ENCODE measurements around the gene SBNO2. TPM values are rescaled to one million over a fixed set of nuclear protein-coding genes. Genes with fewer than 3 reads are reported as not detected.
A peak's percentile ranks its signal among the peaks of the same experiment; 100 is the strongest.

Gene SBNO2
- total and polyA plus RNA-seq, 12 donors = 12.6 to 61.3 (median 16.1) TPM

DNA sequence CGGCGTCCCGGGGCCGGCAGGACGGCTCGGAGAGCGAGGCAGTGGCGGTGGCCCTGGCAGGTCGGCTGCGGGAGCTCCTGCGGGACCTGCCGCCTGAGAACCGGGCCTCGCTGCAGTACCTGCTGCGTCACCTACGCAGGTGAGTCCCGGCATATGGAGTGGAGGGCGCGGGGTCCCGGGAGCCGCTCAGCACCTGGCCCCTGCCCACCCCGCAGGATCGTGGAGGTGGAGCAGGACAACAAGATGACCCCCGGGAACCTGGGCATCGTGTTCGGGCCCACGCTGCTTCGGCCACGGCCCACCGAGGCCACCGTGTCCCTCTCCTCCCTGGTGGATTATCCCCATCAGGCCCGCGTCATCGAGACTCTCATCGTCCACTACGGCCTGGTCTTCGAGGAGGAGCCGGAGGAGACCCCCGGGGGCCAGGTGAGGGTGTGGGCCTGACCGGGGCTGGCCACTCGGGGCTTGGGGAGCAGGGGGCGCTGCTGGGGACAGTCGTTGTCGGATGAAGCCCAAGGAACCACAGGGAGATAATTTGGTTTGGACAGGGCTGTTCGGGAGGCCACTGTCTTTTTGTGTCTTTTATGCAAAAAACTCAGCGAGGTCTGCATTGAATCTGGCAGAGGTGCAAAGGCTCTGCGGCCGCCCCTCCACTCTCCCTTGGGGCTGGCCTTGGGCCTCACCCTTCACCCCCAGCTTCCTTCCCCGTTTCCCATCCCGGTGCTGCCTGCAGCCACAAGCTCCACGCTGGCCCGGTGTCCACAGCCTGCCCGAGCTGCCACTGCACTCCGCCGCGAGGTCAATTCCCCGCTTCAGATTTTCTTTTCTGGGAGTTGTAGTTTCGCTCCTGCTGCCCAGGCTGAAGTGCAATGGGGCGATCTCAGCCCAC, 90.9 kb downstream of the SBNO2 start:
- Histone ChIP-seq H3K27me3 (peaks cover 0 to 3% (median 0%) of the 10 kb centered on the region in 7 donors), H3K4me1 (peaks cover 0 to 48% (median 3%) of the 10 kb centered on the region in 9 donors), H3K4me3 (peak overlapping the region in 3 of 10 donors; percentile 12 to 28 (median 23)), H3K27ac (no peak overlapping the region), H3K36me3 (peaks cover 0 to 93% (median 0%) of the 10 kb centered on the region in 9 donors), H3K9me3 (no peaks in the 10 kb centered on the region)
- intact Hi-C loops (cut with DNase I) = loop anchor here in 1 of 10 donors (5.0 kb wide), 1 partner anchor 41 kb away; the partner anchor contains the start of gene ABCA7
- WGBS, 2 donors = 78 to 79% methylated on average over 59 of the region's 59 CpGs
- DNase-seq (peak in 1 of 2 donors; percentile 13), ATAC-seq (peak in 1 of 8 donors; percentile 6)
- TF ChIP-seq, protein P1, sequence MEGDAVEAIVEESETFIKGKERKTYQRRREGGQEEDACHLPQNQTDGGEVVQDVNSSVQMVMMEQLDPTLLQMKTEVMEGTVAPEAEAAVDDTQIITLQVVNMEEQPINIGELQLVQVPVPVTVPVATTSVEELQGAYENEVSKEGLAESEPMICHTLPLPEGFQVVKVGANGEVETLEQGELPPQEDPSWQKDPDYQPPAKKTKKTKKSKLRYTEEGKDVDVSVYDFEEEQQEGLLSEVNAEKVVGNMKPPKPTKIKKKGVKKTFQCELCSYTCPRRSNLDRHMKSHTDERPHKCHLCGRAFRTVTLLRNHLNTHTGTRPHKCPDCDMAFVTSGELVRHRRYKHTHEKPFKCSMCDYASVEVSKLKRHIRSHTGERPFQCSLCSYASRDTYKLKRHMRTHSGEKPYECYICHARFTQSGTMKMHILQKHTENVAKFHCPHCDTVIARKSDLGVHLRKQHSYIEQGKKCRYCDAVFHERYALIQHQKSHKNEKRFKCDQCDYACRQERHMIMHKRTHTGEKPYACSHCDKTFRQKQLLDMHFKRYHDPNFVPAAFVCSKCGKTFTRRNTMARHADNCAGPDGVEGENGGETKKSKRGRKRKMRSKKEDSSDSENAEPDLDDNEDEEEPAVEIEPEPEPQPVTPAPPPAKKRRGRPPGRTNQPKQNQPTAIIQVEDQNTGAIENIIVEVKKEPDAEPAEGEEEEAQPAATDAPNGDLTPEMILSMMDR (IDR thresholded peaks at IDR 0.05) = no peak

DNA sequence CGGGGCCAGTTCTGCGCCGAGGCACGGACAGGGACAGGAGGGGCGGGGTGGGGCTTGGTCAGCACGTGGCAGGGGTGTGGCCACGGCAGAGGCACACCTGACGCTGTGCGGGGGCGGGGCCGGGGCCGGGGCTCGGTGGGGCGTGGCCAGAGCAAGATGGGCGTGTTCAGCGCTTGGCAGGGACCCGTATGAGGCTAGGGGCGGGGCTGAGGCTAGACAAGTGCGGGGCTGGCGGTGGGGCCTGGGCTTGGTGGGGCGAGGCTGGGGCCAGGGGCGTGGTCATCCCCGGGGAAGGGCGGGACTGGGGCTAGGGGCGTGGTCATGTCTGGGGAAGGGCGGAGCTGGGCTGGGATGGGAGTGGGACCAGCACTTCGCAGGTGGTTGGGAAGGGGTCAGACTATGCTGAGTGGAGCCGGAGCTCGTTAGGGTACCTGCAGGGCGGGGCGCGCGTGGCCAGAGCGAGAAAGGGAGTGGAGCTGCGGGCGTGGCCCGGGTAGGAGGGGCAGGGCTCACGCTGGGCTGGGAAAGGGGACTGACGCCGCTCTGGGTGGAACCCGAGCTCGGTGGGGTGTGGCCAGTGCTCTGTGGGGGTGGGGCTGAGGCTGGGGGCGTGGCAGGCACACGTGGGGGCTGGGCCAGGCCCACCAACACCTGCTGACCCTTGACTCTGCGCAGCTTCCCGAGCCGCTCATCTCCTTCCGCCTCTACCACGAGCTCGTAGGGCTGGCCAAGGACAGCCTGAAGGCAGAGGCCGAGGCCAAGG, 91.7 kb downstream of the SBNO2 start:
- intact Hi-C loops (cut with DNase I) = loop anchor here in 1 of 10 donors (5.0 kb wide), 1 partner anchor 40 kb away; the partner anchor contains the start of gene ABCA7
- Histone ChIP-seq H3K36me3 (peaks cover 0 to 84% (median 0%) of the 10 kb centered on the region in 9 donors), H3K4me1 (peaks cover 0 to 46% (median 0%) of the 10 kb centered on the region in 9 donors), H3K27me3 (peaks cover 0 to 3% (median 0%) of the 10 kb centered on the region in 7 donors), H3K4me3 (peak overlapping the region in 3 of 10 donors; percentile 12 to 28 (median 23)), H3K9me3 (no peaks in the 10 kb centered on the region), H3K27ac (no peak overlapping the region)
- 20 to 22% methylated on average over 46 to 51 of the region's 51 CpGs for WGBS, 2 donors
- DNase-seq (peak in 1 of 2 donors; percentile 38), ATAC-seq (peak; percentile 27 to 58 (median 38))
- TF ChIP-seq, protein P1 (IDR thresholded peaks at IDR 0.05) = no peak

DNA sequence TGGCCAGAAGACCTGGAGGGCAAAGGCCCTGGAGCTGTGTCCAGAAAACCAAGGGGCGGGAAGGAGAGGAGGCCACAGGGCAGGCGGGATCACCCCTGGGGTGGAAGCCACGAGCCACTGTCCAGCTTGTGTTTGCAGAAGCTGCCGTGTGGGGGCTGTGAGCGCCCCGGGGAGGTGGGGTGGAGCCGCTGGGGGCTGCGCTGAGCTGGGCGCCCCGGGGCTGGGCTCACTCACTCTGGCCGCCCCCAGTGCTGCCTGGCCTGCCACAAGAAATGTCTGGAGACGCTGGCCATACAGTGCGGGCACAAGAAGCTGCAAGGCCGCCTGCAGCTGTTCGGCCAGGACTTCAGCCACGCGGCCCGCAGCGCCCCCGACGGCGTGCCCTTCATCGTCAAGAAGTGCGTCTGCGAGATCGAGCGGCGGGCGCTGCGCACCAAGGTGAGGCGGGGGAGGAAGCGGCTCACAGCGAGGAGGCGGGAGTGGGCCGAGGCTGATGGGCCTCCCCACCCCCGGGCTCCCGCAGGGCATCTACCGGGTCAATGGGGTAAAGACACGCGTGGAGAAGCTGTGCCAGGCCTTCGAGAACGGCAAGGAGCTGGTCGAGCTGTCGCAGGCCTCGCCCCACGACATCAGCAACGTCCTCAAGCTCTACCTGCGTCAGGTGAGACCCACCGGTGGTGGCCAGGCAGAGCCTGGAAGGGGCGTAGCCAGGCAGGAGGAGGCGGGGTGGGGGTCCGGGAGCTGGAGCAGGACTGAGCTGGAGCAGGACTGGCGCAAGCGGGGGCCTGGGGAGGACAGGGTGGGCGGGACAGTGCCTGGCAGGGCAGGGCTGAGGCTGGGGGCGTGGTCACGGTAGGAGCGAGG, 92.5 kb downstream of the SBNO2 start:
- WGBS, 2 donors = 63 to 76% methylated on average over 58 of the region's 58 CpGs
- peaks cover 0 to 46% (median 0%) of the 10 kb centered on the region in 9 donors for H3K4me1 ChIP-seq
- intact Hi-C loops (cut with DNase I) = loop anchor here in 1 of 10 donors (5.0 kb wide), 1 partner anchor 39 kb away; the partner anchor contains the start of gene ABCA7
- no peak for ATAC-seq
- H3K9me3 ChIP-seq = no peaks in the 10 kb centered on the region
- TF ChIP-seq, protein P1 (IDR thresholded peaks at IDR 0.05) = no peak
- H3K27ac ChIP-seq = no peak overlapping the region
- H3K4me3 ChIP-seq = no peak overlapping the region
- H3K27me3 ChIP-seq = peaks cover 0 to 3% (median 0%) of the 10 kb centered on the region in 7 donors
- peaks cover 0 to 76% (median 0%) of the 10 kb centered on the region in 9 donors for H3K36me3 ChIP-seq
- DNase-seq = peak in 1 of 2 donors; percentile 49

All from heart right ventricle (tissue), 16 donors.